ENCODE data around the gene SPATA9. TPM values are rescaled to one million over a fixed set of nuclear protein-coding genes. Genes with fewer than 3 reads are reported as not detected.

The SPATA9 gene
- total RNA-seq, 4 donors from 2014 or later: 0.76 TPM; not detected in 3

DNA sequence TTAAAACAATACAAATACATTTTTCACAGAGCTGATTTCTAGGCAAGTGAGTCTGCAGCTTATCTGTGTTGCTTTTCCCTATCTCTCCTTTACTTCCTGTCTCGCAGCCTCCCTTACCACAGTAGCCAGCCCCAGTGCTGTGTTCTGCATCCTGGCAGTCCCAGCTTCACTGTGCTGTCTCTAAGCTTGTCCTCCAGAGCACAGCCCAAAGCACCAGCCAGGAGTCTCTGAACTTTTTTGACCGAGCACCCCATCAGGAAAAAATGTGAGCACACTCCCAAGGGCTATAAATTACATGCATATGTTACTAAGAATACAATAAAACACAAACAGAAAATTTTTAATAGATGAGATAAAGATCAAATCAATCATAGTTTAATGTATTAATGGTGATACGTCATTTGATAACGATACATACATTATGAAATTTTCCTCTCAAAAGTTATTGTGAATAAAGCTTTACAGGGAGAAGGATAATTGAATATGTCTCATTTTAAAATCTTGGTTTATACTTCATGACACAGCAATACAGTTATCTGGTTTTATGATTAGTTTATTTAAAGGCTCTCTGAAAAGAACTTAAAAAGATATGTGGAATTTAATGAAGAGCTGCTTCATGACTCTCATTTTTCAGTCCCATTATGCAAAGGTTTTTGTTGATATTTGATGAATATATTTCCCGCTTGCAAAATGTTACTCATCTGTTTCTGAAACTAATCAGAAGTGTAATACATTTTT lies 41.0 kb upstream of the SPATA9 start:
- no peaks in the 10 kb centered on the region for H3K9me3 ChIP-seq
- H3K27me3 ChIP-seq: no peaks in the 10 kb centered on the region
- no peak for ATAC-seq
- peaks cover 9 to 30% of the 10 kb centered on the region in 2 donors for H3K4me1 ChIP-seq
- H3K27ac ChIP-seq: no peak overlapping the region
- in situ Hi-C loops (cut with MboI; ENCODE audit: low sequenced_read_pairs in 4 of 4) (loop anchor here in 3 of 4 donors (10.0 kb wide), 2 partner anchors 49 to 59 kb away; no protein-coding TSS in a partner anchor), intact Hi-C loops (cut with DNase I; ENCODE audit: low total_unique reads) (no loop called here)
- TF ChIP-seq, protein P1, sequence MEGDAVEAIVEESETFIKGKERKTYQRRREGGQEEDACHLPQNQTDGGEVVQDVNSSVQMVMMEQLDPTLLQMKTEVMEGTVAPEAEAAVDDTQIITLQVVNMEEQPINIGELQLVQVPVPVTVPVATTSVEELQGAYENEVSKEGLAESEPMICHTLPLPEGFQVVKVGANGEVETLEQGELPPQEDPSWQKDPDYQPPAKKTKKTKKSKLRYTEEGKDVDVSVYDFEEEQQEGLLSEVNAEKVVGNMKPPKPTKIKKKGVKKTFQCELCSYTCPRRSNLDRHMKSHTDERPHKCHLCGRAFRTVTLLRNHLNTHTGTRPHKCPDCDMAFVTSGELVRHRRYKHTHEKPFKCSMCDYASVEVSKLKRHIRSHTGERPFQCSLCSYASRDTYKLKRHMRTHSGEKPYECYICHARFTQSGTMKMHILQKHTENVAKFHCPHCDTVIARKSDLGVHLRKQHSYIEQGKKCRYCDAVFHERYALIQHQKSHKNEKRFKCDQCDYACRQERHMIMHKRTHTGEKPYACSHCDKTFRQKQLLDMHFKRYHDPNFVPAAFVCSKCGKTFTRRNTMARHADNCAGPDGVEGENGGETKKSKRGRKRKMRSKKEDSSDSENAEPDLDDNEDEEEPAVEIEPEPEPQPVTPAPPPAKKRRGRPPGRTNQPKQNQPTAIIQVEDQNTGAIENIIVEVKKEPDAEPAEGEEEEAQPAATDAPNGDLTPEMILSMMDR (IDR thresholded peaks at IDR 0.05 in 4 of 5, conservative IDR thresholded peaks at IDR 0.05 in 1 of 5): no peak
- TF ChIP-seq POLR2A (IDR thresholded peaks at IDR 0.05): no peak
- no peaks in the 10 kb centered on the region for H3K36me3 ChIP-seq
- no peak for DNase-seq
- no peak overlapping the region for H3K4me3 ChIP-seq

DNA sequence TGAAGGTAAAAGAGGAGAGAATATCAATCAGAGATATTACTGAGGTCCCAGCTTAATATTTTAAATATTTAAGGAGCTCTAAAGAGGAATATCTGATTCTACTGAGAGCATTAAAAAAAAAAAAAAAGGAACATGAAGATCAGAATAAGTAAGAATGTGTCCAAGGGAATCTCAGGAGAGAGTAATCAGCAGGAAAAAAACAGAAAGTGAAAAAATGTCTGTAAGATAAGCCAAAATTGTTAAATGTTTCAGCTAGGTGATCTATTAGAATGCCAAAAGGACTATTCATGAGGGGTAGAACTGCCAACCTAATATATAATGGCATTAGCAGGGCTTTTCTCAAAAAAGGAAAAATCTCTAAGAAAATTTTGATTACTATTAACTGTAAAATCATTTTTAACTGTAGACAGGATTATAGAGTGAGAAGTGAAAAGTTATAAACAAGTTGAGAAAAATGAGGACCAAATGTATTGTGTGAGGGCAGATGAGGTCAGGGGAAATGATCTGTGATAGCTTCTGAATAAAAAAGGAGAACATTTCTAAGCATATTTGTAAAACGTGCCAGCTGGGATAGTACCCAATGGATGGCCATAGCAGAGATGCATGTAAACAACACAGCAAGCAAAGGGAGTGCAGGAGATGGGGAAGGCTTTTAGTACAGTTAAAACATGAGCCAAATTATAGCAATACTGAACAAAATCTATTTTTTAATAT lies 38.9 kb upstream of the SPATA9 start:
- H3K4me3 ChIP-seq: no peak overlapping the region
- no peak for DNase-seq
- H3K4me1 ChIP-seq: peaks cover 6 to 27% of the 10 kb centered on the region in 2 donors
- H3K36me3 ChIP-seq: no peaks in the 10 kb centered on the region
- H3K27ac ChIP-seq: peak overlapping the region in 3 of 4 donors; percentile 6 to 51 (median 44)
- in situ Hi-C loops (cut with MboI; ENCODE audit: low sequenced_read_pairs in 4 of 4) (loop anchor here in 3 of 4 donors (10.0 kb wide), 2 partner anchors 47 to 57 kb away; no protein-coding TSS in a partner anchor), intact Hi-C loops (cut with DNase I; ENCODE audit: low total_unique reads) (no loop called here)
- no peak for ATAC-seq
- no peaks in the 10 kb centered on the region for H3K9me3 ChIP-seq
- TF ChIP-seq, protein P1 (IDR thresholded peaks at IDR 0.05 in 4 of 5, conservative IDR thresholded peaks at IDR 0.05 in 1 of 5): no peak
- TF ChIP-seq POLR2A (IDR thresholded peaks at IDR 0.05): no peak
- no peaks in the 10 kb centered on the region for H3K27me3 ChIP-seq

DNA sequence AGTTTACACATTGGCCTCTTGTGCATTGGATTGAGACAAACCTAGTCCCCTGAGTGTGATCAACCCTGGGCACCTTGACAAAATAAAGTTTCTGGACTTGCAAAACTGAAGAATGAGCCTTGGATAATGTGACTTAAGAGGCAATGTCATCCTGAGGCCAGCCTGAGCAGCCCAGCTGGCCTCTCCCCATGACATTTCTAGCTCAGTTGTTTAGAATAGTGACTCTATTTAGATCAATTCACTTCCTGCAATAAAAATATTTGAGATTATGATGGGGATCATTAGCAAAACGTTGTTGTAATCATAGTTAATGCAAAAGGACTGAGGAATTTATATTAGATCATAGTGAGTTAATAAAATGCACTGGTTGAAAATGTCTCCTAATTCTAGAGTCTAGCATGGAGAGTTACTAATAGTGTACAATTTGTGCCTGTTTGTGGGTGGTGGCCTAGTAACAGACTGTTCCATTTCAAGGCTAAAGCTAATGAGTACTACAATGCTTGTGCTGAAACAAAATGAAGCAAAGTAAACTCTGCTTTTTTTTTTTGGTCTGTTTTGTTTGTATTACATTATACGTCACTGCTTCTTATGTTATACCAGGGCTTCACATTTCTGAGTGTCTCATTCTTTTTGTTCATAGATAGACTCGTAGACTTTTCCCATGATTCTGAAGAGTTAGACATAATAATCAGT lies 37.4 kb upstream of the SPATA9 start:
- H3K4me3 ChIP-seq: no peak overlapping the region
- ATAC-seq: peak; percentile 69 to 82
- no peaks in the 10 kb centered on the region for H3K27me3 ChIP-seq
- no peaks in the 10 kb centered on the region for H3K36me3 ChIP-seq
- no peaks in the 10 kb centered on the region for H3K9me3 ChIP-seq
- peak overlapping the region in 3 of 4 donors; percentile 11 to 51 (median 44) for H3K27ac ChIP-seq
- peak in 1 of 2 donors; percentile 30 for DNase-seq
- intact Hi-C loops (cut with DNase I; ENCODE audit: low total_unique reads) (no loop called here), in situ Hi-C loops (cut with MboI; ENCODE audit: low sequenced_read_pairs in 4 of 4) (loop anchor here in 3 of 4 donors (10.0 kb wide), 2 partner anchors 45 to 55 kb away; no protein-coding TSS in a partner anchor)
- TF ChIP-seq POLR2A (IDR thresholded peaks at IDR 0.05): no peak
- TF ChIP-seq, protein P1 (IDR thresholded peaks at IDR 0.05 in 4 of 5, conservative IDR thresholded peaks at IDR 0.05 in 1 of 5): no peak
- H3K4me1 ChIP-seq: peaks cover 0 to 17% of the 10 kb centered on the region in 2 donors

DNA sequence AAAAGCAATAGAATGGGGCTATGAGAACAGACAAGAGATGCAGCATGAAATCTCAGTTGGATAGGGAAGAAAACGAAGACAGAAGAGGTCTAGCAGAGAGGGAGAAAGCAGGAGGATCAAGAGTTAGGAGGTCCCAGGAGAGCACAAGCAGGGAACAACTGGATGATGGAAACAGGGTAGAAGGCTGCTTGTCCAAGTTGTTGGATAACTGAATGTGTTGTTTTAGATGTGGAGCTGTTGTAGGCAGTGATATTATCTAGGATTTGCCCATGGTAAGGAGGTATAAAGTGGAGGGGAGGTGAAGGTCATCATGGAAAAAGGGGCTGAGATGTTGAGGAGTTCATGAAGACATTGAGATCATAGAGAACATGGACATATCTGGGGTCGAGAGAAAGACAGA lies 35.9 kb upstream of the SPATA9 start:
- intact Hi-C loops (cut with DNase I; ENCODE audit: low total_unique reads): no loop called here
- in situ Hi-C loops (cut with MboI; ENCODE audit: low sequenced_read_pairs in 4 of 4): no loop called here
- ATAC-seq (no peak), DNase-seq (no peak)
- no peak for TF ChIP-seq POLR2A (IDR thresholded peaks at IDR 0.05)
- TF ChIP-seq, protein P1 (IDR thresholded peaks at IDR 0.05 in 4 of 5, conservative IDR thresholded peaks at IDR 0.05 in 1 of 5): no peak
- no peaks in the 10 kb centered on the region for H3K9me3 ChIP-seq
- H3K4me3 ChIP-seq: no peak overlapping the region
- peaks cover 0 to 17% of the 10 kb centered on the region in 2 donors for H3K4me1 ChIP-seq
- H3K27me3 ChIP-seq: no peaks in the 10 kb centered on the region
- no peaks in the 10 kb centered on the region for H3K36me3 ChIP-seq
- H3K27ac ChIP-seq: no peak overlapping the region
